Measurements from ENCODE around the gene ZNF618. TPM values are rescaled to one million over a fixed set of nuclear protein-coding genes. Genes with fewer than 3 reads are reported as not detected.

The ZNF618 gene
- polyA plus RNA-seq, 1 donor (not counting 4 experiments of a cell fraction or from before 2014, with no cell fraction given), result 2.5 TPM

- Histone ChIP-seq H4K20me1 (ENCODE audit: control insufficient read depth, extremely low read depth, insufficient read depth, low read length) (no peaks in the 10 kb centered on the region), H3K79me2 (ENCODE audit: control insufficient read depth, insufficient read depth, low read length) (no peaks in the 10 kb centered on the region), H3K27me3 (ENCODE audit: control insufficient read depth, extremely low read depth, insufficient read depth, low read length) (no peaks in the 10 kb centered on the region)
Measured at GRCh38 chr9:113976915-113977314, 100.8 kb downstream of the ZNF618 start.

GRCh38 chr9:113978725-113979342 lies 102.7 kb downstream of the ZNF618 start:
- TF ChIP-seq EZH2 (IDR thresholded peaks at IDR 0.05; ENCODE audit: low read length), result no peak
- no peak for TF ChIP-seq CTCF (optimal IDR thresholded peaks at IDR 0.05 in 1 of 3, IDR thresholded peaks at IDR 0.05 in 1 of 3, conservative IDR thresholded peaks at IDR 0.05 in 1 of 3; ENCODE audit: extremely low read depth in 1 of 3, insufficient read depth in 2 of 3, low read length in 3 of 3)
- H3K9me1 ChIP-seq (ENCODE audit: control insufficient read depth, extremely low read depth, insufficient read depth, low read length), result no peaks in the 10 kb centered on the region
- FAIRE-seq, result no peak

More at GRCh38 chr9:113976915-113977314, 100.8 kb downstream of the ZNF618 start:
- no peak for TF ChIP-seq CTCF (optimal IDR thresholded peaks at IDR 0.05 in 1 of 3, IDR thresholded peaks at IDR 0.05 in 1 of 3, conservative IDR thresholded peaks at IDR 0.05 in 1 of 3; ENCODE audit: extremely low read depth in 1 of 3, insufficient read depth in 2 of 3, low read length in 3 of 3)
- no peak for TF ChIP-seq EZH2 (IDR thresholded peaks at IDR 0.05; ENCODE audit: low read length)
- Histone ChIP-seq H3K36me3 (ENCODE audit: control insufficient read depth in 2 of 2, extremely low read depth in 1 of 2, insufficient read depth in 2 of 2, low read length in 2 of 2) (peaks cover 0 to 1% of the 10 kb centered on the region in 2 experiments), H3K4me1 (ENCODE audit: control insufficient read depth, extremely low read depth, insufficient read depth, low read length) (no peaks in the 10 kb centered on the region), H3K9ac (ENCODE audit: control insufficient read depth, extremely low read depth, insufficient read depth, low read length) (no peak overlapping the region), H3K4me3 (ENCODE audit: control insufficient read depth in 2 of 3, extremely low read depth in 1 of 3, insufficient read depth in 2 of 3, low read depth in 1 of 3, low read length in 3 of 3) (no peak overlapping the region), H3K27ac (ENCODE audit: control insufficient read depth, insufficient read depth, low read length) (no peak overlapping the region), H2AFZ (ENCODE audit: control insufficient read depth, low read length) (no peak overlapping the region), H3K9me1 (ENCODE audit: control insufficient read depth, extremely low read depth, insufficient read depth, low read length) (no peaks in the 10 kb centered on the region), H3K9me3 (ENCODE audit: control insufficient read depth, low read depth, low read length) (no peaks in the 10 kb centered on the region), H3K4me2 (ENCODE audit: control insufficient read depth, extremely low read depth, insufficient read depth, low read depth, low read length) (no peak overlapping the region)
- dilution Hi-C loops (cut with MboI; ENCODE audit: extremely low pct_ligation_motif_present, low sequenced_read_pairs), result no loop called here
- DNase-seq (ENCODE audit: low read depth, low spot score), result no peak
- FAIRE-seq, result no peak

More at GRCh38 chr9:113978725-113979342, 102.7 kb downstream of the ZNF618 start:
- Histone ChIP-seq H3K36me3 (ENCODE audit: control insufficient read depth in 2 of 2, extremely low read depth in 1 of 2, insufficient read depth in 2 of 2, low read length in 2 of 2) (peaks cover 0 to 1% of the 10 kb centered on the region in 2 experiments), H3K27me3 (ENCODE audit: control insufficient read depth, extremely low read depth, insufficient read depth, low read length) (no peaks in the 10 kb centered on the region), H3K9me3 (ENCODE audit: control insufficient read depth, low read depth, low read length) (no peaks in the 10 kb centered on the region), H3K9ac (ENCODE audit: control insufficient read depth, extremely low read depth, insufficient read depth, low read length) (no peak overlapping the region), H4K20me1 (ENCODE audit: control insufficient read depth, extremely low read depth, insufficient read depth, low read length) (no peaks in the 10 kb centered on the region), H2AFZ (ENCODE audit: control insufficient read depth, low read length) (no peak overlapping the region), H3K4me1 (ENCODE audit: control insufficient read depth, extremely low read depth, insufficient read depth, low read length) (no peaks in the 10 kb centered on the region), H3K79me2 (ENCODE audit: control insufficient read depth, insufficient read depth, low read length) (no peaks in the 10 kb centered on the region), H3K27ac (ENCODE audit: control insufficient read depth, insufficient read depth, low read length) (no peak overlapping the region), H3K4me2 (ENCODE audit: control insufficient read depth, extremely low read depth, insufficient read depth, low read depth, low read length) (no peak overlapping the region), H3K4me3 (ENCODE audit: control insufficient read depth in 2 of 3, extremely low read depth in 1 of 3, insufficient read depth in 2 of 3, low read depth in 1 of 3, low read length in 3 of 3) (no peak overlapping the region)
- no peak for DNase-seq (ENCODE audit: low read depth, low spot score)
- dilution Hi-C loops (cut with MboI; ENCODE audit: extremely low pct_ligation_motif_present, low sequenced_read_pairs), result no loop called here
